Sigmoid colon (tissue), 7 donors: ENCODE results near the gene SYNJ2. TPM values are rescaled to one million over a fixed set of nuclear protein-coding genes. Genes with fewer than 3 reads are reported as not detected.

Experiments
- DNase-seq: peaks from one replicate; pipeline ENCODE4 v3.0.0-alpha.2; 2019
- H3K27ac ChIP-seq, 4 donors: fragments of 200-600 bp; sonication (generic); one replicate each; pipeline ENCODE4 v1.5.1; 2016 to 2019; ENCODE audit warnings: mild to moderate bottlenecking in 1 of 4
- H3K27me3 ChIP-seq, 3 donors: fragments of 200-600 bp; sonication (generic); one replicate each; pipeline ENCODE4 v1.5.1; 2019; ENCODE audit warnings: mild to moderate bottlenecking in 1 of 3
- H3K36me3 ChIP-seq, 4 donors: fragments of 200-600 bp; sonication (generic); one replicate each; pipeline ENCODE4 v1.5.1; 2016 to 2019
- H3K4me1 ChIP-seq, 4 donors: fragments of 200-600 bp; sonication (generic); one replicate each; pipeline ENCODE4 v1.5.1; 2017 to 2019
- H3K4me3 ChIP-seq, 4 donors: fragments of 200-600 bp; sonication (generic); one replicate each; pipeline ENCODE4 v1.5.1; 2017 to 2019; ENCODE audit warnings: mild to moderate bottlenecking in 2 of 4, moderate library complexity in 1 of 4
- H3K9me3 ChIP-seq, 4 donors: fragments of 200-600 bp in 3 of 4; sonication (generic) in 3 of 4; one replicate each; pipeline versions ENCODE4 v1.5.1 to v1.6.1; 2013 to 2019
- EP300 ChIP-seq, 4 donors: sonication (generic); formaldehyde crosslinking; IDR thresholded peaks; one replicate each; pipeline ENCODE4 v1.6.1; 2017; ENCODE audit warnings: antibody characterized with exemption in 4 of 4
- POLR2A ChIP-seq, 2 donors: fragments of 450-650 bp; IDR thresholded peaks; one replicate each; pipeline ENCODE4 v1.6.1; 2016; ENCODE audit warnings: antibody characterized with exemption in 2 of 2, mild to moderate bottlenecking in 2 of 2, moderate library complexity in 2 of 2
- POLR2AphosphoS5 ChIP-seq, 4 donors: sonication (generic); formaldehyde crosslinking; IDR thresholded peaks; one replicate each; pipeline ENCODE4 v1.6.1; 2017; ENCODE audit warnings: antibody characterized with exemption in 4 of 4
- WGBS, 2 donors: extraction: QIAGEN DNeasy Blood & Tissue Kit; methylation state at CpG; one replicate each; pipeline ENCODE4 v1.1.7; 2013; 5-methylcytosine and 5-hydroxymethylcytosine counted together
- intact Hi-C: fragments of 100-400 bp; cut with DNase I; formaldehyde crosslinking; loops from one replicate; pipeline ENCODE4 v1.15.1; 2023
- polyA plus RNA-seq, 3 donors: library from polyadenylated mRNA; stranded (reverse); fragments of 200-250 nt; gene quantifications; one replicate each; pipeline ENCODE4 v1.2.3, GENCODE V29; 2013
- total RNA-seq, 4 donors: library from RNA; depleted of rRNA; stranded (reverse); fragments of >200 nt; gene quantifications; one replicate each; pipeline ENCODE4 v1.1.0, GENCODE V29; 2016
- TF ChIP-seq, protein P1 (sequence below), 4 experiments: fragments of 450-650 bp in 3 of 4; fragments of 200-600 bp in 1 of 4; IDR thresholded peaks; one replicate each; pipeline ENCODE4 v1.5.1; 2016 to 2019; ENCODE audit warnings: antibody characterized with exemption in 4 of 4, mild to moderate bottlenecking in 3 of 4, moderate library complexity in 2 of 4
- donor health status: healthy with polysubstance abuse.
- donor health status: Bipolar disorder and iron deficiency.
- donor health status: healthy.

SYNJ2 gene
- total and polyA plus RNA-seq, 7 donors, result 8.7 to 22.9 (median 12.9) TPM

DNA sequence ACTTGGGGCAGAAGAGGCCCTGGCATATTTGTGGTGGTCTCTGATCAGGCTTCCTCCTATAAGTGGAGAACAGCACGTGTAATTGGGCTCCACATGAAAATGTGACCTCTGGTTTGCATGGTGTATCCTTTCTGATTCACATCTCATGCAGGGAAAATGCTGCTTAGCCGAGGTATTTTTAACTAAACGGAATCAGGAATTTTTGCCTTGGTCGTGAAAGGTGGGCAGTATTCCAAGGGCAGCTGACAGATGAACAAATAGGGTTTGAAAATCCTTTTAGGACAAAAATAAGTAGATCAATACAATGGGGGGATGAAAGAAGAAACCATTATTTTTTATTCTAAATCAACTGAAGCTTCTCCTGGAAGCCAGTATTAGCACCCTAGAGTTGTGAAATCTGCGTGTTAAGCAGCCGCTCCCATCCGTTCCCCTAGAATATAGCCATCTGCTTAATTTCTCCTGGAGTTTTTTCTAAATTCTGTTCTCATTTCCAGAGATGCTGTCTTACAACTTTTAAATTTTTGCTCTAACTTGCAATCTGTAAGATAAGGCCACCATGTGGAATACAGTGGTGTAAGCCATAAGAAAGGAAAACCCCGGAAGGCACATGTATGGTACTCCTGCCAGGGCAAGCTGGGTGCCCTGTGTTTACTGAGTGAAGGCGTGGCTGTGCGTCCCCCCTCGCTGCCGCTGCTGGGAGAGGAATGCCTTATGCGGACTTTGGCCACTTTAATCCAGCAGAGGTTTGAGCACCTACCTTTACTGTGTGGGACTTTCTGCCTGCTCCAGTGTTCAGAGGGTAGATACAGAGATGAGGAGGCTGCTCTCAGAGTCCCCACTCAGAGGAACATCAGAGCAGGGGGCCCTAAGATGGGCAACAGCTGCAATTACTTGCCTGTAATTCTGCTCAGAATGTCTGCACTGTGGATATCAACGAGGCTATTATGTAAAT is 52.4 kb downstream of the SYNJ2 start:
- intact Hi-C loops, result no loop called here
- peak in 3 of 4 donors; percentile 15 to 52 (median 30) for TF ChIP-seq POLR2AphosphoS5 (IDR thresholded peaks at IDR 0.05)
- TF ChIP-seq EP300 (IDR thresholded peaks at IDR 0.05), result no peak
- H3K36me3 ChIP-seq, result peaks cover 0 to 13% (median 0%) of the 10 kb centered on the region in 4 donors
- H3K27ac ChIP-seq, result peak overlapping the region; percentile 27 to 72 (median 55)
- H3K4me3 ChIP-seq, result no peak overlapping the region
- no peaks in the 10 kb centered on the region for H3K27me3 ChIP-seq
- H3K9me3 ChIP-seq, result no peaks in the 10 kb centered on the region
- H3K4me1 ChIP-seq, result peaks cover 0 to 41% (median 27%) of the 10 kb centered on the region in 4 donors
- WGBS, 2 donors, result 29 to 73% methylated on average over 14 of the region's 14 CpGs
- DNase-seq, result peak; percentile 63

DNA sequence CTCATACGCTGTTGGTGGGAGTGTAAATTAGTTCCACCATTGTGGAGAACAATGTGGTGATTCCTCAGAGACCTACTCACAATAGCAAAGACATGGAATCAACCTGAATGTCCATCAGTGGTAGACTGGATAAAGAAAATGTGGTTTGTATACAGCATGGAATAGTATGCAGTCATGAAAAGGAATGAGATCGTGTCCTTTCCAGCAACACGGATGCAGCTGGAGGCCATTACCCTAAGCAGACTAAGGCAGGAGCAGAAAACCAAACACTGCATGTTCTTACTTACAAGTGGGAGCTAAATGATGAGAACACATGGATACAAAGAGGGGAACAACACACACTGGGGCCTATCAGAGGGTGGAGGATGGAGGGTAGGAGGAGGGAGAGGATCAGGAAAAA is 54.6 kb downstream of the SYNJ2 start:
- no peak for DNase-seq
- H3K4me1 ChIP-seq, result peaks cover 0 to 61% (median 49%) of the 10 kb centered on the region in 4 donors
- intact Hi-C loops, result no loop called here
- no peak overlapping the region for H3K27ac ChIP-seq
- TF ChIP-seq, protein P1, sequence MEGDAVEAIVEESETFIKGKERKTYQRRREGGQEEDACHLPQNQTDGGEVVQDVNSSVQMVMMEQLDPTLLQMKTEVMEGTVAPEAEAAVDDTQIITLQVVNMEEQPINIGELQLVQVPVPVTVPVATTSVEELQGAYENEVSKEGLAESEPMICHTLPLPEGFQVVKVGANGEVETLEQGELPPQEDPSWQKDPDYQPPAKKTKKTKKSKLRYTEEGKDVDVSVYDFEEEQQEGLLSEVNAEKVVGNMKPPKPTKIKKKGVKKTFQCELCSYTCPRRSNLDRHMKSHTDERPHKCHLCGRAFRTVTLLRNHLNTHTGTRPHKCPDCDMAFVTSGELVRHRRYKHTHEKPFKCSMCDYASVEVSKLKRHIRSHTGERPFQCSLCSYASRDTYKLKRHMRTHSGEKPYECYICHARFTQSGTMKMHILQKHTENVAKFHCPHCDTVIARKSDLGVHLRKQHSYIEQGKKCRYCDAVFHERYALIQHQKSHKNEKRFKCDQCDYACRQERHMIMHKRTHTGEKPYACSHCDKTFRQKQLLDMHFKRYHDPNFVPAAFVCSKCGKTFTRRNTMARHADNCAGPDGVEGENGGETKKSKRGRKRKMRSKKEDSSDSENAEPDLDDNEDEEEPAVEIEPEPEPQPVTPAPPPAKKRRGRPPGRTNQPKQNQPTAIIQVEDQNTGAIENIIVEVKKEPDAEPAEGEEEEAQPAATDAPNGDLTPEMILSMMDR (IDR thresholded peaks at IDR 0.05), result no peak
- TF ChIP-seq EP300 (IDR thresholded peaks at IDR 0.05), result no peak
- H3K27me3 ChIP-seq, result no peaks in the 10 kb centered on the region
- 96 to 98% methylated on average over 3 of the region's 3 CpGs for WGBS, 2 donors
- H3K9me3 ChIP-seq, result no peaks in the 10 kb centered on the region
- no peak overlapping the region for H3K4me3 ChIP-seq
- peaks cover 0 to 3% (median 0%) of the 10 kb centered on the region in 4 donors for H3K36me3 ChIP-seq

DNA sequence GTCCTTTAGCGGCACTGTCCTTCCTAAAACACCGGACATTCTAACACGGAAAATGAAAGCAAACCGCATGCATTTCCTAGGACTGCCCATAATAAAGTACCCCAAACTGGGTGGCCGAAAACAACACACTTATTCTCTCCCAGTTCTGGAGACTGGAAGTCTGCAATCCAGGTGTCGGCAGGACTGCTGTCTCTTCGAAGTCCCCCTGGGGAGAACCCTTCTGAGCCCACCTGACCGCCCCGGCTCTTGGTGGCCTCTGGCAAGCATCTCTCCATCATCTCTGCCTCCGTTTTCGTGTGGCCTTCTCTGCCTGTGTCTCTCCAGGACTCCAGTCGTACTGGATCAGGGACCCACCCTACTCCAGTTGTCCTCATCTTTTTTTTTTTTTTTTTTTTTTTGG is 55.4 kb downstream of the SYNJ2 start:
- Histone ChIP-seq H3K36me3 (peaks cover 0 to 3% (median 0%) of the 10 kb centered on the region in 4 donors), H3K4me1 (peaks cover 0 to 61% (median 52%) of the 10 kb centered on the region in 4 donors), H3K4me3 (no peak overlapping the region), H3K27me3 (no peaks in the 10 kb centered on the region), H3K27ac (no peak overlapping the region), H3K9me3 (no peaks in the 10 kb centered on the region)
- intact Hi-C loops, result loop anchor here (1.0 kb wide), 1 partner anchor 34 kb away; no protein-coding TSS in a partner anchor
- 95% methylated on average over 12 of the region's 12 CpGs for WGBS, 2 donors
- DNase-seq, result peak; percentile 59
- TF ChIP-seq POLR2A (IDR thresholded peaks at IDR 0.05) (no peak), EP300 (IDR thresholded peaks at IDR 0.05) (no peak), POLR2AphosphoS5 (IDR thresholded peaks at IDR 0.05) (no peak)
- TF ChIP-seq, protein P1 (IDR thresholded peaks at IDR 0.05), result no peak

DNA sequence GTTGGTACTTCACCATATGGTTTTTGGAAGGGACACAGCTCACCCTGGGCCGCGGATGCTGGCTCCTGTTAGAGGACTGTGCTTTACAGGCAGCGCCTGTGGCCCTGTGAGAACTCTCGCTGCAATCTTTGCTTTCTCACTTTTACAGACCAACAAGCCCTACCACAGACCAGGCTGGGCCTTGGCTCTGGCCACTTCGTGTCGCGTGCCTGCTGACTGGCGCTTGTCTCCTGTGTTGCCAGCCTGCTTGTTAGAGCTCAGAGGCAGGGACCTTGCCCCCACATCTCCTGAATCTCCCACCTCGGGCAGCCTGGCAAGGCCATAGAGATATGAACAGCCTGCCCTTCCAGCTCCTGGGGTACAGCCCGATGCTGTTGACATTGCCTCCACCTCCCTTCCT is 56.1 kb downstream of the SYNJ2 start:
- Histone ChIP-seq H3K27ac (peak overlapping the region in 1 of 4 donors; percentile 10), H3K4me1 (peaks cover 0 to 60% (median 53%) of the 10 kb centered on the region in 4 donors), H3K36me3 (peaks cover 0 to 3% (median 0%) of the 10 kb centered on the region in 4 donors), H3K4me3 (no peak overlapping the region), H3K9me3 (no peaks in the 10 kb centered on the region), H3K27me3 (no peaks in the 10 kb centered on the region)
- DNase-seq, result peak; percentile 59
- intact Hi-C loops, result loop anchor here (1.0 kb wide), 1 partner anchor 34 kb away; no protein-coding TSS in a partner anchor
- 93 to 96% methylated on average over 10 of the region's 10 CpGs for WGBS, 2 donors
- TF ChIP-seq POLR2AphosphoS5 (IDR thresholded peaks at IDR 0.05), result no peak
- no peak for TF ChIP-seq POLR2A (IDR thresholded peaks at IDR 0.05)
- no peak for TF ChIP-seq EP300 (IDR thresholded peaks at IDR 0.05)
- TF ChIP-seq, protein P1 (IDR thresholded peaks at IDR 0.05), result no peak
